Measurements from ENCODE around the gene LIFR. TPM values are rescaled to one million over a fixed set of nuclear protein-coding genes. Genes with fewer than 3 reads are reported as not detected.

The LIFR gene
- total and polyA plus RNA-seq, 9 donors: 32.3 to 64.2 (median 42.0) TPM

- no CpG with 5 or more reads among the region's 5 CpGs for WGBS (ENCODE audit: insufficient coverage)
- Histone ChIP-seq H3K9me3 (replicated peaks; ENCODE audit: control insufficient read depth, low read depth, low read length) (no peaks in the 10 kb centered on the region), H3K4me3 (ENCODE audit: low read length) (no peak overlapping the region), H3K27ac (ENCODE audit: low read length) (no peak overlapping the region), H3K4me1 (ENCODE audit: control insufficient read depth, insufficient read depth, low read length) (no peaks in the 10 kb centered on the region), H3K36me3 (ENCODE audit: control insufficient read depth, insufficient read depth, low read length) (no peaks in the 10 kb centered on the region), H3K27me3 (ENCODE audit: control insufficient read depth, insufficient read depth, low read length) (no peaks in the 10 kb centered on the region)
- no peak for DNase-seq
Measured at GRCh38 chr5:38582975-38583319, 26.5 kb upstream of the LIFR start.

- no peaks in the 10 kb centered on the region for H3K9me3 ChIP-seq (replicated peaks; ENCODE audit: control insufficient read depth, low read depth, low read length)
Measured at GRCh38 chr5:38582293-38582974, 26.0 kb upstream of the LIFR start.

GRCh38 chr5:38581597-38581996, 25.2 kb upstream of the LIFR start:
- DNase-seq: no peak
- Histone ChIP-seq H3K27ac (ENCODE audit: low read length) (no peak overlapping the region), H3K27me3 (ENCODE audit: control insufficient read depth, insufficient read depth, low read length) (no peaks in the 10 kb centered on the region), H3K9me3 (replicated peaks; ENCODE audit: control insufficient read depth, low read depth, low read length) (no peaks in the 10 kb centered on the region), H3K4me3 (ENCODE audit: low read length) (no peak overlapping the region), H3K36me3 (ENCODE audit: control insufficient read depth, insufficient read depth, low read length) (no peaks in the 10 kb centered on the region), H3K4me1 (ENCODE audit: control insufficient read depth, insufficient read depth, low read length) (peaks cover 3% of the 10 kb centered on the region)
- WGBS (ENCODE audit: insufficient coverage): 100% methylated on average over 1 of the region's 4 CpGs

More at GRCh38 chr5:38582293-38582974, 26.0 kb upstream of the LIFR start:
- Histone ChIP-seq H3K27ac (ENCODE audit: low read length) (no peak overlapping the region), H3K4me1 (ENCODE audit: control insufficient read depth, insufficient read depth, low read length) (no peaks in the 10 kb centered on the region), H3K27me3 (ENCODE audit: control insufficient read depth, insufficient read depth, low read length) (no peaks in the 10 kb centered on the region), H3K4me3 (ENCODE audit: low read length) (no peak overlapping the region), H3K36me3 (ENCODE audit: control insufficient read depth, insufficient read depth, low read length) (no peaks in the 10 kb centered on the region)
- 44% methylated on average over 1 of the region's 5 CpGs for WGBS (ENCODE audit: insufficient coverage)
- DNase-seq: no peak

- H3K36me3 ChIP-seq (ENCODE audit: control insufficient read depth, insufficient read depth, low read length): no peaks in the 10 kb centered on the region
- DNase-seq: no peak
- WGBS (ENCODE audit: insufficient coverage): no CpG with 5 or more reads among the region's 2 CpGs
Measured at GRCh38 chr5:38579105-38579504, 22.7 kb upstream of the LIFR start.

GRCh38 chr5:38576961-38577684, 20.7 kb upstream of the LIFR start:
- Histone ChIP-seq H3K27ac (ENCODE audit: low read length) (no peak overlapping the region), H3K4me1 (ENCODE audit: control insufficient read depth, insufficient read depth, low read length) (peaks cover 7% of the 10 kb centered on the region), H3K4me3 (ENCODE audit: low read length) (no peak overlapping the region), H3K27me3 (ENCODE audit: control insufficient read depth, insufficient read depth, low read length) (no peaks in the 10 kb centered on the region), H3K36me3 (ENCODE audit: control insufficient read depth, insufficient read depth, low read length) (no peaks in the 10 kb centered on the region), H3K9me3 (replicated peaks; ENCODE audit: control insufficient read depth, low read depth, low read length) (no peaks in the 10 kb centered on the region)
- peak; percentile 55 for DNase-seq
- WGBS (ENCODE audit: insufficient coverage): 96% methylated on average over 2 of the region's 5 CpGs

More at GRCh38 chr5:38579105-38579504, 22.7 kb upstream of the LIFR start:
- Histone ChIP-seq H3K27ac (ENCODE audit: low read length) (no peak overlapping the region), H3K9me3 (replicated peaks; ENCODE audit: control insufficient read depth, low read depth, low read length) (no peaks in the 10 kb centered on the region), H3K4me1 (ENCODE audit: control insufficient read depth, insufficient read depth, low read length) (peaks cover 7% of the 10 kb centered on the region), H3K4me3 (ENCODE audit: low read length) (no peak overlapping the region), H3K27me3 (ENCODE audit: control insufficient read depth, insufficient read depth, low read length) (no peaks in the 10 kb centered on the region)

- no CpG with 5 or more reads among the region's 7 CpGs for WGBS (ENCODE audit: insufficient coverage)
- peak; percentile 48 for DNase-seq
- no peaks in the 10 kb centered on the region for H3K27me3 ChIP-seq (ENCODE audit: control insufficient read depth, insufficient read depth, low read length)
- H3K27ac ChIP-seq (ENCODE audit: low read length): no peak overlapping the region
- H3K9me3 ChIP-seq (replicated peaks; ENCODE audit: control insufficient read depth, low read depth, low read length): no peaks in the 10 kb centered on the region
- H3K4me3 ChIP-seq (ENCODE audit: low read length): no peak overlapping the region
- peaks cover 7% of the 10 kb centered on the region for H3K4me1 ChIP-seq (ENCODE audit: control insufficient read depth, insufficient read depth, low read length)
- no peaks in the 10 kb centered on the region for H3K36me3 ChIP-seq (ENCODE audit: control insufficient read depth, insufficient read depth, low read length)
Measured at GRCh38 chr5:38576442-38576841, 20.0 kb upstream of the LIFR start.

- peaks cover 7% of the 10 kb centered on the region for H3K4me1 ChIP-seq (ENCODE audit: control insufficient read depth, insufficient read depth, low read length)
- no peaks in the 10 kb centered on the region for H3K36me3 ChIP-seq (ENCODE audit: control insufficient read depth, insufficient read depth, low read length)
- WGBS (ENCODE audit: insufficient coverage): 100% methylated on average over 1 of the region's 4 CpGs
- H3K4me3 ChIP-seq (ENCODE audit: low read length): no peak overlapping the region
- no peaks in the 10 kb centered on the region for H3K9me3 ChIP-seq (replicated peaks; ENCODE audit: control insufficient read depth, low read depth, low read length)
- no peaks in the 10 kb centered on the region for H3K27me3 ChIP-seq (ENCODE audit: control insufficient read depth, insufficient read depth, low read length)
- DNase-seq: no peak
- no peak overlapping the region for H3K27ac ChIP-seq (ENCODE audit: low read length)
Measured at GRCh38 chr5:38575476-38575875, 19.0 kb upstream of the LIFR start.

GRCh38 chr5:38574009-38574408, 17.6 kb upstream of the LIFR start:
- 88% methylated on average over 3 of the region's 4 CpGs for WGBS (ENCODE audit: insufficient coverage)
- Histone ChIP-seq H3K4me3 (ENCODE audit: low read length) (no peak overlapping the region), H3K9me3 (replicated peaks; ENCODE audit: control insufficient read depth, low read depth, low read length) (no peaks in the 10 kb centered on the region), H3K27me3 (ENCODE audit: control insufficient read depth, insufficient read depth, low read length) (no peaks in the 10 kb centered on the region), H3K27ac (ENCODE audit: low read length) (no peak overlapping the region), H3K4me1 (ENCODE audit: control insufficient read depth, insufficient read depth, low read length) (peaks cover 7% of the 10 kb centered on the region), H3K36me3 (ENCODE audit: control insufficient read depth, insufficient read depth, low read length) (no peaks in the 10 kb centered on the region)
- no peak for DNase-seq

- Histone ChIP-seq H3K4me3 (ENCODE audit: low read length) (no peak overlapping the region), H3K9me3 (replicated peaks; ENCODE audit: control insufficient read depth, low read depth, low read length) (no peaks in the 10 kb centered on the region), H3K27me3 (ENCODE audit: control insufficient read depth, insufficient read depth, low read length) (no peaks in the 10 kb centered on the region), H3K27ac (ENCODE audit: low read length) (no peak overlapping the region), H3K4me1 (ENCODE audit: control insufficient read depth, insufficient read depth, low read length) (peaks cover 7% of the 10 kb centered on the region), H3K36me3 (ENCODE audit: control insufficient read depth, insufficient read depth, low read length) (no peaks in the 10 kb centered on the region)
- DNase-seq: no peak
- no CpG with 5 or more reads among the region's 3 CpGs for WGBS (ENCODE audit: insufficient coverage)
Measured at GRCh38 chr5:38573521-38573920, 17.1 kb upstream of the LIFR start.

GRCh38 chr5:38569180-38569579, 12.7 kb upstream of the LIFR start:
- no peak overlapping the region for H3K4me3 ChIP-seq (ENCODE audit: low read length)

More at GRCh38 chr5:38569180-38569579, 12.7 kb upstream of the LIFR start:
- no peak overlapping the region for H3K27ac ChIP-seq (ENCODE audit: low read length)
- DNase-seq: no peak
- no peaks in the 10 kb centered on the region for H3K36me3 ChIP-seq (ENCODE audit: control insufficient read depth, insufficient read depth, low read length)
- 92% methylated on average over 2 of the region's 3 CpGs for WGBS (ENCODE audit: insufficient coverage)
- H3K4me1 ChIP-seq (ENCODE audit: control insufficient read depth, insufficient read depth, low read length): no peaks in the 10 kb centered on the region
- no peaks in the 10 kb centered on the region for H3K27me3 ChIP-seq (ENCODE audit: control insufficient read depth, insufficient read depth, low read length)
- no peaks in the 10 kb centered on the region for H3K9me3 ChIP-seq (replicated peaks; ENCODE audit: control insufficient read depth, low read depth, low read length)

All from muscle of leg (tissue), 11 donors.